ENCODE data around the gene IL1RL1.

IL1RL1 gene

DNA sequence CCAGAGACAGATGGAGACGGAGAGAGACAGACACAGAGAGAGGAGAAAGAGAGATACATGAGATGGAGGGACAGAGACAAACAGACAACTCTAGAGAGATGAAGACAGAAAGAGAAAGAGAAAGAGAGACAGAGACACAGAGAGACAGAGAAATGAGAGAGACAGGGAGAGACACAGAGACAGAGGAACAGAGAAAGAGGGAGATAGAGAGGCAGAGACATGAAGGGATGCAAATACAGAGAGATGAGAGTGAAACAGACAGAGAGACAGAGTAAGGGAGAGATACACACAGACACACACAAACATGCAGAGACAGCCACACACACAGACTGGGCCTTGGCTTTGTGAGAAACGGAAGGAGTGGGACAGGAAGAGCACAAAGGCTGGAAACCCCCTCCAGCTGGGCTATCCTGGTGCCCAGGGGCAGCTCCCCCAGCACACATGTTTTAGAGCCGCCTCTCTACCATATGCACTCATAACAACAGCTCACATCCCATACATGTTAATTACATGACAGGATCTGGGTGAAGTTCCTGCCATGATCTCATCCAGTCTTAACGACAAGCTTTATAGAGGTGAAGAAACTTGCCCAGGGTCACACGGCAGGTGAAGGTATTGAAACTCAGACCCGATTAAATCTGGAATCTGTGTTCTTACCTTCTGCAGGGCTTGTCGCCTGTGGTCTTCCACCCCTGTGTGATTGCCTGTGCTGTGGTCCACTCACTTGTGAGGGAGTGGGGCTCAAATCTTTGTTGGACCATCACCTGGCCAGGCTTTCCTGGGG lies 76.6 kb downstream of the IL1RL1 start:
- no peaks in the 10 kb centered on the region for H3K9me2 ChIP-seq (replicated peaks; ENCODE audit: low read depth, low read length)
- peaks cover 19% of the 10 kb centered on the region for H3K4me1 ChIP-seq (ENCODE audit: insufficient read depth, low read length, poor library complexity, severe bottlenecking)

DNA sequence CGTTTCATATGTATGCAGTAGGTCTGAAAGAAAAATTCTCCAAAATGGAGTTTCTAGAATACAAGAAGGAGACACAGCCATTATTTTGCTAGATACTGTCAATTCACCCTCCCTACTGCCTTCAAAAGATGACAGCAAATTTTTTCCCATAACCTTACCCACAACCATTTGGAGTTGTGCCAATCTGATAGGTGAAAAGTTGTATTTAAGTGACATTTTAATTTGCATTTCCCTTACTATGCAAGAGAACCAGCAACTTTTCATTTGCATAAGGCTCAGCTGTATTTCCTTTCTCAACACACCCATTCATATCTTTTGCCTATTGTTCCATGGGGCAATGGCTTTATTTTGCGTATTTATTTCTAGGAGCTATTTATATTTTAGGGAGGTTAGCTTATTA lies 80.2 kb downstream of the IL1RL1 start:
- peak overlapping the region; percentile 6 for H3K4me3 ChIP-seq (ENCODE audit: low read length, poor library complexity, severe bottlenecking)
- no peak for TF ChIP-seq EZH2phosphoT487 (IDR thresholded peaks at IDR 0.05; ENCODE audit: borderline replicate concordance)
- TF ChIP-seq, protein P1, sequence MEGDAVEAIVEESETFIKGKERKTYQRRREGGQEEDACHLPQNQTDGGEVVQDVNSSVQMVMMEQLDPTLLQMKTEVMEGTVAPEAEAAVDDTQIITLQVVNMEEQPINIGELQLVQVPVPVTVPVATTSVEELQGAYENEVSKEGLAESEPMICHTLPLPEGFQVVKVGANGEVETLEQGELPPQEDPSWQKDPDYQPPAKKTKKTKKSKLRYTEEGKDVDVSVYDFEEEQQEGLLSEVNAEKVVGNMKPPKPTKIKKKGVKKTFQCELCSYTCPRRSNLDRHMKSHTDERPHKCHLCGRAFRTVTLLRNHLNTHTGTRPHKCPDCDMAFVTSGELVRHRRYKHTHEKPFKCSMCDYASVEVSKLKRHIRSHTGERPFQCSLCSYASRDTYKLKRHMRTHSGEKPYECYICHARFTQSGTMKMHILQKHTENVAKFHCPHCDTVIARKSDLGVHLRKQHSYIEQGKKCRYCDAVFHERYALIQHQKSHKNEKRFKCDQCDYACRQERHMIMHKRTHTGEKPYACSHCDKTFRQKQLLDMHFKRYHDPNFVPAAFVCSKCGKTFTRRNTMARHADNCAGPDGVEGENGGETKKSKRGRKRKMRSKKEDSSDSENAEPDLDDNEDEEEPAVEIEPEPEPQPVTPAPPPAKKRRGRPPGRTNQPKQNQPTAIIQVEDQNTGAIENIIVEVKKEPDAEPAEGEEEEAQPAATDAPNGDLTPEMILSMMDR (conservative IDR thresholded peaks at IDR 0.05; ENCODE audit: low read length), result no peak
- no peaks in the 10 kb centered on the region for H3K27me3 ChIP-seq (ENCODE audit: insufficient read depth, low read length, poor library complexity, severe bottlenecking)
- no peak overlapping the region for H2AFZ ChIP-seq (ENCODE audit: low read length)
- peaks cover 50% of the 10 kb centered on the region for H3K4me1 ChIP-seq (ENCODE audit: insufficient read depth, low read length, poor library complexity, severe bottlenecking)
- no peaks in the 10 kb centered on the region; the same call in 1 of the 2 replicates for H3K36me3 ChIP-seq (ENCODE audit: insufficient read depth, low read length)
- peaks cover 2% of the 10 kb centered on the region; the same call in 1 of the 2 replicates for H3F3A ChIP-seq (ENCODE audit: low read depth)
- no peaks in the 10 kb centered on the region for H4K20me1 ChIP-seq (ENCODE audit: insufficient read depth, low read length, poor library complexity, severe bottlenecking)
- no peaks in the 10 kb centered on the region for H3K79me2 ChIP-seq (ENCODE audit: insufficient read depth, low read length)
- H3K9me3 ChIP-seq (ENCODE audit: insufficient read depth, low read depth, low read length), result no peaks in the 10 kb centered on the region
- no peaks in the 10 kb centered on the region for H3K9me2 ChIP-seq (replicated peaks; ENCODE audit: low read depth, low read length)
- peak overlapping the region; percentile 38 for H3K4me2 ChIP-seq (ENCODE audit: low read depth, low read length, poor library complexity, severe bottlenecking)
- H3K9ac ChIP-seq (ENCODE audit: low read depth, low read length, poor library complexity, severe bottlenecking), result peak overlapping the region; percentile 12

More for the DNA sequence above, 76.6 kb downstream of the IL1RL1 start:
- peaks cover 6% of the 10 kb centered on the region for H3K27me3 ChIP-seq (ENCODE audit: insufficient read depth, low read length, poor library complexity, severe bottlenecking)
- H3K36me3 ChIP-seq (ENCODE audit: insufficient read depth, low read length), result peaks cover 22% of the 10 kb centered on the region
- H3K9me3 ChIP-seq (ENCODE audit: insufficient read depth, low read depth, low read length), result peaks cover 19% of the 10 kb centered on the region
- H3K4me2 ChIP-seq (ENCODE audit: low read depth, low read length, poor library complexity, severe bottlenecking), result no peak overlapping the region
- no peak overlapping the region for H2AFZ ChIP-seq (ENCODE audit: low read length)
- no peak overlapping the region for H3K9ac ChIP-seq (ENCODE audit: low read depth, low read length, poor library complexity, severe bottlenecking)
- 0 out of 2 replicates have a peak, but pooled peaks cover 2% of the 10 kb centered on the region for H3F3A ChIP-seq (ENCODE audit: low read depth)
- TF ChIP-seq, protein P1 (conservative IDR thresholded peaks at IDR 0.05; ENCODE audit: low read length), result no peak
- no peak for TF ChIP-seq EZH2phosphoT487 (IDR thresholded peaks at IDR 0.05; ENCODE audit: borderline replicate concordance)
- H3K4me3 ChIP-seq (ENCODE audit: low read length, poor library complexity, severe bottlenecking), result no peak overlapping the region
- no peaks in the 10 kb centered on the region for H3K79me2 ChIP-seq (ENCODE audit: insufficient read depth, low read length)
- no peaks in the 10 kb centered on the region for H4K20me1 ChIP-seq (ENCODE audit: insufficient read depth, low read length, poor library complexity, severe bottlenecking)

DNA sequence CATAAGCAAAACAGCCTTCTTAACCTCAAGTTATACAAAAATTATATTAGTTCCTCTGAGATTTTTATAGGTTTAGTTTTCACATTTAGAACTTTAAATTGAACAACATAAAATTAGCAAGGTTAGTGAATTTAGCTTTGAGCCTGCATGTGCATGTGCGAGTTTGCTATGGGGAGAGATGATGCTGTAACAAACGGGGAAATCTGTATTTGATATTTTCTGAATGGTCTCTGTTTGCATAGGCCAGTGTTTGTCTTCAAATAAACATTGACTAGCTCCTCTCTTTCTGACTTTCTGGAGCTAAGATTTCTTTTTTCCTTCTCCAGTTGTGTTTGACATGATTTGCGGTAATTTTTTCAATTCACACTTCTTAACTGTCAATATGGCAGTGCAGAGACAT lies 80.7 kb downstream of the IL1RL1 start:
- no peaks in the 10 kb centered on the region for H3K9me2 ChIP-seq (replicated peaks; ENCODE audit: low read depth, low read length)
- peak overlapping the region; percentile 6 for H3K4me3 ChIP-seq (ENCODE audit: low read length, poor library complexity, severe bottlenecking)
- no peaks in the 10 kb centered on the region for H3K27me3 ChIP-seq (ENCODE audit: insufficient read depth, low read length, poor library complexity, severe bottlenecking)
- no peaks in the 10 kb centered on the region; the same call in 1 of the 2 replicates for H3K36me3 ChIP-seq (ENCODE audit: insufficient read depth, low read length)
- peaks cover 56% of the 10 kb centered on the region for H3K4me1 ChIP-seq (ENCODE audit: insufficient read depth, low read length, poor library complexity, severe bottlenecking)
- H3K9me3 ChIP-seq (ENCODE audit: insufficient read depth, low read depth, low read length), result no peaks in the 10 kb centered on the region
- H3K4me2 ChIP-seq (ENCODE audit: low read depth, low read length, poor library complexity, severe bottlenecking), result peak overlapping the region; percentile 38
- peaks cover 5% of the 10 kb centered on the region; the same call in 1 of the 2 replicates for H3F3A ChIP-seq (ENCODE audit: low read depth)
- H3K9ac ChIP-seq (ENCODE audit: low read depth, low read length, poor library complexity, severe bottlenecking), result peak overlapping the region; percentile 12
- no peak overlapping the region for H2AFZ ChIP-seq (ENCODE audit: low read length)
- no peak for TF ChIP-seq EZH2phosphoT487 (IDR thresholded peaks at IDR 0.05; ENCODE audit: borderline replicate concordance)
- TF ChIP-seq, protein P1 (conservative IDR thresholded peaks at IDR 0.05; ENCODE audit: low read length), result no peak
- H4K20me1 ChIP-seq (ENCODE audit: insufficient read depth, low read length, poor library complexity, severe bottlenecking), result no peaks in the 10 kb centered on the region
- H3K79me2 ChIP-seq (ENCODE audit: insufficient read depth, low read length), result no peaks in the 10 kb centered on the region

Measured in Loucy (cell line).